OCI-LY7 (cell line): Measurements from ENCODE around the gene ATP6V1D. TPM values are rescaled to one million over a fixed set of nuclear protein-coding genes. Genes with fewer than 3 reads are reported as not detected.

Source experiments
- BruUV-seq: library from RNA; stranded (reverse); fragments of 400-500 nt; replicated peaks from 2 replicates; lab custom pipeline; 2021; lab: Mats Ljungman, UMichigan
- CTCF ChIA-PET: fragments of 300-600 bp; sonication (Branson Sonifier 250); formaldehyde crosslinking; loops from one replicate; lab custom pipeline; 2022; ENCODE audit warnings: antibody characterized with exemption; ENCODE audit not compliant: unreplicated experiment; lab: Charles Lee
- POLR2A ChIA-PET: fragments of 300-600 bp; sonication (Branson Sonifier 250); formaldehyde crosslinking; loops from one replicate; lab custom pipeline; 2022; ENCODE audit warnings: antibody characterized with exemption; lab: Charles Lee
- DNase-seq: peaks from one replicate; pipeline ENCODE4 v3.0.0-alpha.2; 2015; ENCODE audit warnings: low spot score
- H2AFZ ChIP-seq: fragments of 200-600 bp; sonication (generic), shearing (Covaris generic); 2 replicates; pipeline ENCODE4 v1.6.1; 2014; ENCODE audit warnings: mild to moderate bottlenecking, antibody characterized with exemption, low read length, moderate library complexity
- H3K27ac ChIP-seq: fragments of 200-600 bp; sonication (generic); 2 replicates; pipeline ENCODE4 v1.5.1; 2014; ENCODE audit warnings: mixed run types, low read depth, mild to moderate bottlenecking, moderate library complexity, low read length, inconsistent platforms; ENCODE audit not compliant: poor library complexity, severe bottlenecking
- H3K36me3 ChIP-seq: fragments of 200-600 bp; sonication (generic); 2 replicates; pipeline ENCODE4 v1.6.1; 2014; ENCODE audit warnings: mild to moderate bottlenecking, antibody characterized with exemption, low read length, moderate library complexity, mixed read lengths; ENCODE audit not compliant: insufficient read depth
- H3K4me1 ChIP-seq: fragments of 200-600 bp; sonication (generic); 2 replicates; pipeline ENCODE4 v1.5.1; 2014; ENCODE audit warnings: mild to moderate bottlenecking, low read length; ENCODE audit not compliant: insufficient read depth, poor library complexity, severe bottlenecking
- H3K4me2 ChIP-seq: fragments of 200-600 bp; sonication (generic); 2 replicates; pipeline ENCODE4 v1.6.1; 2014; ENCODE audit warnings: mild to moderate bottlenecking, low read length
- H3K4me3 ChIP-seq: fragments of 200-600 bp; sonication (generic); 2 replicates; pipeline ENCODE4 v1.5.1; 2014; ENCODE audit warnings: mild to moderate bottlenecking, low read depth, low read length; ENCODE audit not compliant: poor library complexity, severe bottlenecking
- H3K79me2 ChIP-seq: fragments of 200-600 bp; sonication (generic); 2 replicates; pipeline ENCODE4 v1.6.1; 2016; ENCODE audit warnings: low read depth, mild to moderate bottlenecking, low read length, moderate library complexity, mixed read lengths; ENCODE audit not compliant: insufficient read depth
- H3K9me2 ChIP-seq: fragments of 200-600 bp; sonication (generic); 2 replicates; pipeline ENCODE4 v1.6.1; 2016; ENCODE audit warnings: mild to moderate bottlenecking, low read length, mixed read lengths; ENCODE audit not compliant: insufficient read depth
- H3K9me3 ChIP-seq: fragments of 200-600 bp; sonication (generic); 2 replicates; pipeline ENCODE4 v1.6.1; 2014; ENCODE audit warnings: mild to moderate bottlenecking, mixed run types, low read length, mixed read lengths
- H4K20me1 ChIP-seq: fragments of 200-600 bp; sonication (generic); 2 replicates; pipeline ENCODE4 v1.6.1; 2014; ENCODE audit warnings: mild to moderate bottlenecking, antibody characterized with exemption, low read length, moderate library complexity, mixed read lengths; ENCODE audit not compliant: insufficient read depth
- EZH2phosphoT487 ChIP-seq: fragments of 200-600 bp; sonication (generic); IDR thresholded peaks from 2 replicates; pipeline ENCODE4 v1.6.1; 2018; ENCODE audit warnings: low read depth, borderline replicate concordance, mild to moderate bottlenecking, mixed run types, antibody characterized with exemption, low read length, moderate library complexity, mixed read lengths
- intact Hi-C: fragments of 100-400 bp; cut with micrococcal nuclease; formaldehyde crosslinking; loops from one replicate; pipeline ENCODE4 v1.10.0; 2022; ENCODE audit not compliant: unreplicated experiment
- total RNA-seq, 2 experiments: library from RNA; depleted of rRNA in 1 of 2; stranded (reverse); fragments of >200 nt in 1 of 2; shearing (Covaris generic) in 1 of 2; gene quantifications; 2 replicates each; pipeline ENCODE4 v1.2.3, GENCODE V29; 2014 to 2022
- TF ChIP-seq, protein P1 (sequence below): fragments of 200-600 bp; sonication (generic); conservative IDR thresholded peaks from 2 replicates; pipeline ENCODE4 v1.5.1; 2014; ENCODE audit warnings: mild to moderate bottlenecking, antibody characterized with exemption, low read length, moderate library complexity, mixed read lengths

Gene ATP6V1D
- total RNA-seq, 2 experiments from 2014 or later, result 33.5 to 39.0 TPM

DNA sequence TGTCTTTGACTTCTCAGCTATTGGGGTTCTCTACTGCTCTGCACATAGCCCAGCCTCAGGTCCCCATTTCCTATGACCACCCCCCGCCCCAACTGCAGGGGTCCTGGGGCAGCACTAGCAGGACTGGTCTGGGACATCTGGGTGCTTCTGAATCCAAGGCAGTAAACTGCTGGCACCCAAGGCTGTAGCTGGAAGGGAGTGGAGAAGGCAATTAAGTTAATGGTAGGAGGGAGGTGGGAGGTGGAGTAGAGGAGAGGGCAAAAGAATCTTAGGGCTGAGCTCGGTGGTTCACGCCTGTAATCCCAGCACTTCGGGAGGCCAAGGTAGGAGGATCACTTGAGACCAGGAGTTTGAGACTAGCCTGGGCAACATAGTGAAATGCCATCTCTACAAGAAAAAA, 40.8 kb upstream of the ATP6V1D start:
- no TSS peak for BruUV-seq

GRCh38 chr14:67397536-67397935, 37.9 kb upstream of the ATP6V1D start:
- POLR2A ChIA-PET, result no interaction called here
- intact Hi-C loops, result no loop called here
- no peaks in the 10 kb centered on the region for H3K79me2 ChIP-seq
- no peak overlapping the region for H3K4me2 ChIP-seq
- H2AFZ ChIP-seq, result no peak overlapping the region
- CTCF ChIA-PET, result no interaction called here
- BruUV-seq, result no TSS peak
- no peak overlapping the region for H3K4me3 ChIP-seq
- no peaks in the 10 kb centered on the region for H3K4me1 ChIP-seq
- no peaks in the 10 kb centered on the region for H3K9me3 ChIP-seq
- H3K9me2 ChIP-seq, result no peaks in the 10 kb centered on the region
- no peak overlapping the region for H3K27ac ChIP-seq
- H4K20me1 ChIP-seq, result no peaks in the 10 kb centered on the region
- DNase-seq, result no peak
- no peaks in the 10 kb centered on the region for H3K36me3 ChIP-seq
- no peak for TF ChIP-seq EZH2phosphoT487
- TF ChIP-seq, protein P1, sequence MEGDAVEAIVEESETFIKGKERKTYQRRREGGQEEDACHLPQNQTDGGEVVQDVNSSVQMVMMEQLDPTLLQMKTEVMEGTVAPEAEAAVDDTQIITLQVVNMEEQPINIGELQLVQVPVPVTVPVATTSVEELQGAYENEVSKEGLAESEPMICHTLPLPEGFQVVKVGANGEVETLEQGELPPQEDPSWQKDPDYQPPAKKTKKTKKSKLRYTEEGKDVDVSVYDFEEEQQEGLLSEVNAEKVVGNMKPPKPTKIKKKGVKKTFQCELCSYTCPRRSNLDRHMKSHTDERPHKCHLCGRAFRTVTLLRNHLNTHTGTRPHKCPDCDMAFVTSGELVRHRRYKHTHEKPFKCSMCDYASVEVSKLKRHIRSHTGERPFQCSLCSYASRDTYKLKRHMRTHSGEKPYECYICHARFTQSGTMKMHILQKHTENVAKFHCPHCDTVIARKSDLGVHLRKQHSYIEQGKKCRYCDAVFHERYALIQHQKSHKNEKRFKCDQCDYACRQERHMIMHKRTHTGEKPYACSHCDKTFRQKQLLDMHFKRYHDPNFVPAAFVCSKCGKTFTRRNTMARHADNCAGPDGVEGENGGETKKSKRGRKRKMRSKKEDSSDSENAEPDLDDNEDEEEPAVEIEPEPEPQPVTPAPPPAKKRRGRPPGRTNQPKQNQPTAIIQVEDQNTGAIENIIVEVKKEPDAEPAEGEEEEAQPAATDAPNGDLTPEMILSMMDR, result no peak

More for the DNA sequence above, 40.8 kb upstream of the ATP6V1D start:
- Histone ChIP-seq H3K4me3 (no peak overlapping the region), H4K20me1 (no peaks in the 10 kb centered on the region), H3K36me3 (no peaks in the 10 kb centered on the region), H3K27ac (no peak overlapping the region), H3K9me3 (no peaks in the 10 kb centered on the region), H2AFZ (no peak overlapping the region), H3K79me2 (no peaks in the 10 kb centered on the region), H3K4me2 (no peak overlapping the region), H3K4me1 (no peaks in the 10 kb centered on the region), H3K9me2 (no peaks in the 10 kb centered on the region)
- POLR2A ChIA-PET, result interaction anchor here (0.8 kb wide), 1 partner anchor 10 kb away, joined by 4 read pairs; no protein-coding TSS in a partner anchor
- DNase-seq, result no peak
- CTCF ChIA-PET, result no interaction called here
- intact Hi-C loops, result no loop called here
- TF ChIP-seq EZH2phosphoT487, result no peak

- H3K36me3 ChIP-seq, result no peaks in the 10 kb centered on the region
- H2AFZ ChIP-seq, result no peak overlapping the region
- no peak for DNase-seq
- no peak overlapping the region for H3K4me2 ChIP-seq
- no peaks in the 10 kb centered on the region for H4K20me1 ChIP-seq
- no peaks in the 10 kb centered on the region for H3K79me2 ChIP-seq
- H3K4me1 ChIP-seq, result no peaks in the 10 kb centered on the region
- no peak overlapping the region for H3K4me3 ChIP-seq
- intact Hi-C loops, result no loop called here
- no peak overlapping the region for H3K27ac ChIP-seq
- POLR2A ChIA-PET, result no interaction called here
- no peaks in the 10 kb centered on the region for H3K9me2 ChIP-seq
- BruUV-seq, result no TSS peak
- TF ChIP-seq, protein P1, result no peak
- CTCF ChIA-PET, result no interaction called here
- no peaks in the 10 kb centered on the region for H3K9me3 ChIP-seq
Measured at GRCh38 chr14:67396381-67396970, 36.9 kb upstream of the ATP6V1D start.
